ENCODE data around the gene TIMM22. TPM values are rescaled to one million over a fixed set of nuclear protein-coding genes. Genes with fewer than 3 reads are reported as not detected.
A peak's percentile ranks its signal among the peaks of the same experiment; 100 is the strongest.

TIMM22 gene
- total and polyA plus RNA-seq, 3 donors from 2014 or later: 18.2 to 19.1 (median 18.3) TPM

DNA sequence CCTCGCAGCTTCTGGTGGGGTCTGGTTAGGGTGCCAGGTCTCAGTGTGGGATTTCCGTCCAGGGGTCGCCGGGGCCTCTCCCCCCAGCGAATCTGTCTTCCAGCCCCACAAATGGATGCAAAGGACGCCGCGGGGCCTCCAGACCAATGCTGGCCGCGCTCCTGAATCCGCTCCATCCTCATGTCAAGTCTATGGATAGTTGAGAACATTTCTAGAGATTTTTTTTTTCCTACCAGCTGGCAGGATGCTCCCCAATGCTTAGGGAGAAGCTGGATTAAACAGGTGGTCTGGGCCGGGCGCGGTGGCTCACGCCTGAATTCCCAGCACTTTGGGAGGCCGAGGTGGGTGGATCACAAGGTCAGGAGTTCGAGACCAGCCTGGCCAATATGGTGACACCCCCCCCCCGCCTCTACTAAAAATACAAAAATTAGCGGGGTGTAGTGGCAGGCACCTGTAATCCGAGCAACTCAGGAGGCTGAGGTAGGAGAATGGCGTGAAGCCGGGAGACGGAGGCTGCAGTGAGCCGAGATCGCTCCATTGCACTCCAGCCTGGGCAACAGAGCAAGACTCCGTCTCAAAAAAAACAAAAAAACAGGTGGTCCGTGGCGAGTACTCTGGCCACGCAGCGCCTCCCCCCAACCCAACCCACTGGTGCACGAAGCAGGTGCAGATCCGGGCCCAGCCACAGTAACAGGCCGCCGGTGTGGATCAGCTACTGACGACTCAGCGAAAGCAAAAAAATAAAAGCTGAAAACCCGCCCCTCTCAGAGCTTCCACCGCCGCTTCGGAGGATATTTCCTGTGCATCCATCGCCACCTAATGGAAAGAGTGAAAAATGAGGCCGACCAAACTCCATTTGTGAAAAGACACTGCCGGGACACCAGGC is 16.3 kb upstream of the TIMM22 start:
- no peaks in the 10 kb centered on the region for H3K36me3 ChIP-seq (ENCODE audit: low read depth, missing control alignments)
- peak overlapping the region; percentile 77 for H3K27ac ChIP-seq
- DNase-seq: peak; percentile 81
- H3K9me3 ChIP-seq: no peaks in the 10 kb centered on the region
- 11 to 18% methylated on average over 34 to 43 of the region's 43 CpGs for WGBS, 2 donors
- peak overlapping the region; percentile 61 to 71 for H3K4me3 ChIP-seq
- TF ChIP-seq, protein P1, sequence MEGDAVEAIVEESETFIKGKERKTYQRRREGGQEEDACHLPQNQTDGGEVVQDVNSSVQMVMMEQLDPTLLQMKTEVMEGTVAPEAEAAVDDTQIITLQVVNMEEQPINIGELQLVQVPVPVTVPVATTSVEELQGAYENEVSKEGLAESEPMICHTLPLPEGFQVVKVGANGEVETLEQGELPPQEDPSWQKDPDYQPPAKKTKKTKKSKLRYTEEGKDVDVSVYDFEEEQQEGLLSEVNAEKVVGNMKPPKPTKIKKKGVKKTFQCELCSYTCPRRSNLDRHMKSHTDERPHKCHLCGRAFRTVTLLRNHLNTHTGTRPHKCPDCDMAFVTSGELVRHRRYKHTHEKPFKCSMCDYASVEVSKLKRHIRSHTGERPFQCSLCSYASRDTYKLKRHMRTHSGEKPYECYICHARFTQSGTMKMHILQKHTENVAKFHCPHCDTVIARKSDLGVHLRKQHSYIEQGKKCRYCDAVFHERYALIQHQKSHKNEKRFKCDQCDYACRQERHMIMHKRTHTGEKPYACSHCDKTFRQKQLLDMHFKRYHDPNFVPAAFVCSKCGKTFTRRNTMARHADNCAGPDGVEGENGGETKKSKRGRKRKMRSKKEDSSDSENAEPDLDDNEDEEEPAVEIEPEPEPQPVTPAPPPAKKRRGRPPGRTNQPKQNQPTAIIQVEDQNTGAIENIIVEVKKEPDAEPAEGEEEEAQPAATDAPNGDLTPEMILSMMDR (IDR thresholded peaks at IDR 0.05): peak; percentile 47 to 84 (median 55)
- TF ChIP-seq POLR2A (IDR thresholded peaks at IDR 0.05): no peak
- intact Hi-C loops (cut with DNase I; ENCODE audit: low total_unique reads): loop anchor here (5.0 to 10.0 kb wide), 2 partner anchors 106 to 183 kb away; no protein-coding TSS in a partner anchor
- no peaks in the 10 kb centered on the region for H3K27me3 ChIP-seq
- peaks cover 13% of the 10 kb centered on the region for H3K4me1 ChIP-seq

DNA sequence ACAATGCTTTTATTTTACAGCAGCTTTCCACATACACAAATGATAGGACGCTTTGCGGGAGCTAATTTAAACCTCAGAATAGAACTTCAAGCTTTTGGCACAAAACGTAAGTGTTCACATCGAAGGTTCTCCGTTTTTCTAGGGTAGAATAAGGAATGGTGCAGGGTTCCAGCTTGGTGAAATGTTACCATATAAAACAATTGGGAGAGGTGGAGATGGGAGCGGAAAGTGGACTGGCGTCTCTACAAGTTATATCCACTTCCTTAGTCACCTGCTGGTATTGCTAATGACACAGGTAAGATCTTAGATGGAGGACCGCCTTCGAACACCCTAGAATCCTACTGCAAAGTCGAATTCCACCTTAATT is 15.7 kb upstream of the TIMM22 start:
- Histone ChIP-seq H3K27me3 (no peaks in the 10 kb centered on the region), H3K36me3 (ENCODE audit: low read depth, missing control alignments) (no peaks in the 10 kb centered on the region), H3K9me3 (no peaks in the 10 kb centered on the region), H3K27ac (no peak overlapping the region), H3K4me3 (peak overlapping the region in 1 of 2 donors; percentile 71), H3K4me1 (peaks cover 13% of the 10 kb centered on the region)
- DNase-seq: no peak
- intact Hi-C loops (cut with DNase I; ENCODE audit: low total_unique reads): loop anchor here (5.0 to 10.0 kb wide), 2 partner anchors 106 to 184 kb away; no protein-coding TSS in a partner anchor
- 39 to 40% methylated on average over 10 of the region's 10 CpGs for WGBS, 2 donors
- no peak for TF ChIP-seq POLR2A (IDR thresholded peaks at IDR 0.05)
- TF ChIP-seq, protein P1 (IDR thresholded peaks at IDR 0.05): no peak

DNA sequence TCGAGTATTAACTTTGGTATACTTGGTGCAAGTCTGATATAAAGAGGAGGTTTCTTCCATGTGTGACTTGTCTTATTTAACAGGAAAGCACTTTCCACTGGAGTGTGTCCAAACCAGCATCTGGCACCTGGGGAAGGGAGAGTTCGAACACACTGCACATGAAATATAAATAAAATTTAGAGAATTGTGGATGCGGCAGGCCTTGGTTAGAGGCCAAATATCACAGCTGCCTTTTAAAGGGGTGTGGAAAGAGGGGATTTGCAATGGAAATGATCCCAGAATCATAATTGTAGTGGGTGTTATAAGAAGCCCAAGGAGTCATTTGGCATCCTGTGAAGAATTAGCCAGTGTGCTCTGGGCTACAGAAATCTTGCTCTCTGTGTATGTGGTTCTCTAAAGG is 13.0 kb upstream of the TIMM22 start:
- TF ChIP-seq POLR2A (IDR thresholded peaks at IDR 0.05): no peak
- TF ChIP-seq, protein P1 (IDR thresholded peaks at IDR 0.05): no peak
- Histone ChIP-seq H3K36me3 (ENCODE audit: low read depth, missing control alignments) (no peaks in the 10 kb centered on the region), H3K4me3 (no peak overlapping the region), H3K27ac (no peak overlapping the region), H3K9me3 (no peaks in the 10 kb centered on the region), H3K4me1 (peaks cover 6% of the 10 kb centered on the region), H3K27me3 (no peaks in the 10 kb centered on the region)
- WGBS, 2 donors: 61 to 69% methylated on average over 3 of the region's 3 CpGs
- intact Hi-C loops (cut with DNase I; ENCODE audit: low total_unique reads): loop anchor here (5.0 to 10.0 kb wide), 2 partner anchors 109 to 187 kb away; no protein-coding TSS in a partner anchor
- no peak for DNase-seq

DNA sequence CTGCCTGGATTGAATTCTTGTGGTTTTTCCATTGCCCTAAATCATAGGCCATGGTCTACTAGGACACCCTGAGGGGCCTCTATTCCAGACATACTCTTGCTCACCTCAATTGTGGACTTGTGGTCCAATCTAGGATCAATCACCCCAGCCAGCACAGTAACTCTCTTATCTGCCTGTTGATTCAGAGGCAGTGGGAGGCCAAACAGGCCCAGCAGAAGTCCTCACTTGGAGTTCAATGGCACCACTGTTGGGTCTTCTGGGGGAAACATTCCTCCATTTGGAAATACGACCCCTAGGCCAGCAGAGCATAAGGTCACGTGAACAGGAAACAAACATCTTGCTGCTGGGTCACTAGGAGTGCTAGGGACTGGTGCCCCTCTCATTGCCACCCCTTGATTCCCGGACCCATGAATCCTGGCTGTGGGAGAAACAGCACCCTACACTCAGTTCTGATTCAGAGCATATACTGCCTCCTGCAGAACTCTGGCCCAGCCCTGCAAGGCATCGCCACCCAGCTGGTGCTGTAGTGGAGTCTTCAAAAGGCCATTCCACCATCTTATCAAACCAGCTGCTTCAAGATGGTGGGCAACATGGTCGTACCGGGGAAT is 10.5 kb upstream of the TIMM22 start:
- Histone ChIP-seq H3K4me3 (no peak overlapping the region), H3K36me3 (ENCODE audit: low read depth, missing control alignments) (no peaks in the 10 kb centered on the region), H3K4me1 (no peaks in the 10 kb centered on the region), H3K9me3 (no peaks in the 10 kb centered on the region), H3K27ac (no peak overlapping the region), H3K27me3 (no peaks in the 10 kb centered on the region)
- TF ChIP-seq POLR2A (IDR thresholded peaks at IDR 0.05): no peak
- TF ChIP-seq, protein P1 (IDR thresholded peaks at IDR 0.05): no peak
- DNase-seq: no peak
- intact Hi-C loops (cut with DNase I; ENCODE audit: low total_unique reads): loop anchor here (10.0 kb wide), 1 partner anchor 112 kb away; no protein-coding TSS in a partner anchor
- WGBS, 2 donors: 87 to 93% methylated on average over 3 to 6 of the region's 6 CpGs
